ENCODE measurements around the gene EMILIN2.

- no peak for TF ChIP-seq POLR2A (IDR thresholded peaks at IDR 0.05)
- TF ChIP-seq CTCF (IDR thresholded peaks at IDR 0.05): no peak
Observed at GRCh38 chr18:2846636-2847316, at the start of gene EMILIN2.

Data from thyroid gland (tissue), 4 donors.